BLaER1 treated with 17β-estradiol and CSF1 and Interleukin-3, amounts not matched to agents 10 nM and 100 nM (cell line): Measurements from ENCODE around the gene CD1B.
"Not testable (repeated sequence)": the region's sequence is repeated elsewhere in the genome, so short reads cannot be mapped to it uniquely, and the experiment has no call there.

Experiments used
- H3K27ac ChIP-seq, 11 experiments: shearing (Covaris generic); formaldehyde crosslinking; 2 replicates each; pipeline ENCODE4 v1.8.1; 2022
- H3K27me3 ChIP-seq, 11 experiments: shearing (Covaris generic); formaldehyde crosslinking; 2 replicates each; pipeline ENCODE4 v1.8.1; 2022
- H3K36me3 ChIP-seq, 11 experiments: shearing (Covaris generic); formaldehyde crosslinking; 2 replicates each; pipeline ENCODE4 v1.8.1; 2022
- H3K4me1 ChIP-seq, 10 experiments: shearing (Covaris generic); formaldehyde crosslinking; 2 replicates each; pipeline ENCODE4 v1.8.1; 2022
- H3K4me2 ChIP-seq, 11 experiments: shearing (Covaris generic); formaldehyde crosslinking; 2 replicates each; pipeline ENCODE4 v1.8.1; 2022
- H3K4me3 ChIP-seq, 10 experiments: shearing (Covaris generic); formaldehyde crosslinking; 2 replicates each; pipeline ENCODE4 v1.8.1; 2022
- H3K9ac ChIP-seq, 11 experiments: shearing (Covaris generic); formaldehyde crosslinking; 2 replicates each; pipeline ENCODE4 v1.8.1; 2022
- H3K9me3 ChIP-seq, 11 experiments: shearing (Covaris generic); formaldehyde crosslinking; replicated peaks in 1 of 11; 2 replicates each; pipeline ENCODE4 v1.8.1; 2022
- H4K20me1 ChIP-seq, 11 experiments: shearing (Covaris generic); formaldehyde crosslinking; 2 replicates each; pipeline ENCODE4 v1.8.1; 2022
- Cebpa-rat ChIP-seq, 11 experiments: shearing (Covaris generic); IDR thresholded peaks; 2 replicates each; pipeline ENCODE4 v1.8.1; 2022

The CD1B gene

DNA sequence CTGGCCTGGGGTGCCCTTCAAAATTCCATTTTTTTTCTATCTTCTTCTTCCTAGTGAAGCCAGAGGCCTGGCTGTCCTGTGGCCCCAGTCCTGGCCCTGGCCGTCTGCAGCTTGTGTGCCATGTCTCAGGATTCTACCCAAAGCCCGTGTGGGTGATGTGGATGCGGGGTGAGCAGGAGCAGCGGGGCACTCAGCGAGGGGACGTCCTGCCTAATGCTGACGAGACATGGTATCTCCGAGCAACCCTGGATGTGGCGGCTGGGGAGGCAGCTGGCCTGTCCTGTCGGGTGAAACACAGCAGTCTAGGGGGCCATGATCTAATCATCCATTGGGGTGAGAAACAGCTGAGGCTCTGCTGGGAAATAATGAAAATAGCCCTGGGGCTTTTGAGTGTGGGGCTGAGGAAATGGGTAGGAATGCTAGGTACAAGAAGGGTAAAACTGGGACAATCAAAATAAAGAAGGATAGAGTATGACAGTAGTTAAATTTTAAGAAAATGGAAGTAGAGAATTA lies 24.5 kb upstream of the CD1B start:
- Histone ChIP-seq H3K27ac (no peak overlapping the region), H4K20me1 (no peaks in the 10 kb centered on the region), H3K9me3 (no peaks in the 10 kb centered on the region), H3K9ac (no peak overlapping the region), H3K4me2 (no peak overlapping the region), H3K27me3 (no peaks in the 10 kb centered on the region), H3K4me1 (peaks cover 15 to 21% (median 19%) of the 10 kb centered on the region in 10 experiments), H3K36me3 (no peaks in the 10 kb centered on the region), H3K4me3 (no peak overlapping the region)
- no peak for TF ChIP-seq Cebpa-rat (IDR thresholded peaks at IDR 0.05)

DNA sequence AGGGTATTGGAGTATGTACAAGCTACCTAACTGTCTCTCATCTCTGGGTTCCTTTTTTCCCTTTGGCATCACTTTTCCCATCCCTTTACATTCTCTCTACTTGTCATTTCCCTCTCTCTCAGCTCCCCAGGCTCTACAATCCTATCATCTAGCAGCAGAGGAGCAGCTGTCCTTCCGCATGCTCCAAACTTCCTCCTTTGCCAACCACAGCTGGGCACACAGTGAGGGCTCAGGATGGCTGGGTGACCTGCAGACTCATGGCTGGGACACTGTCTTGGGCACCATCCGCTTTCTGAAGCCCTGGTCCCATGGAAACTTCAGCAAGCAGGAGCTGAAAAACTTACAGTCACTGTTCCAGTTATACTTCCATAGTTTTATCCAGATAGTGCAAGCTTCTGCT lies 22.9 kb upstream of the CD1B start:
- no peak overlapping the region; a peak in 1 of 22 replicates for H3K9ac ChIP-seq
- H3K4me3 ChIP-seq = no peak overlapping the region
- no peak for TF ChIP-seq Cebpa-rat (IDR thresholded peaks at IDR 0.05)
- no peaks in the 10 kb centered on the region for H3K36me3 ChIP-seq
- H3K9me3 ChIP-seq = peaks cover 0 to 2% (median 0%) of the 10 kb centered on the region in 11 experiments; a peak in 4 of 22 replicates
- H3K4me2 ChIP-seq = peak overlapping the region; percentile 60 to 83 (median 73)
- H3K27me3 ChIP-seq = no peaks in the 10 kb centered on the region
- no peaks in the 10 kb centered on the region for H4K20me1 ChIP-seq
- H3K4me1 ChIP-seq = peaks cover 16 to 27% (median 20%) of the 10 kb centered on the region in 10 experiments
- peak overlapping the region in 1 of 11 experiments; percentile 11; a peak in 1 of 22 replicates for H3K27ac ChIP-seq

GRCh38 chr1:158353303-158354075 lies 22.2 kb upstream of the CD1B start, which contains the start of gene CD1E:
Gene CD1E (plus strand): TSS chr1:158353894. CDS start chr1:158353989, 95 bp downstream.
- Histone ChIP-seq H4K20me1 (no peaks in the 10 kb centered on the region), H3K4me2 (peak within 1 kb of the TSS; percentile 60 to 83 (median 73)), H3K4me3 (no peak within 1 kb of the TSS), H3K36me3 (no peaks in the 10 kb centered on the region), H3K9me3 (peaks cover 0 to 9% (median 7%) of the 10 kb centered on the region in 11 experiments; a peak in 6 of 22 replicates), H3K4me1 (peaks cover 16 to 27% (median 20%) of the 10 kb centered on the region in 10 experiments), H3K27me3 (no peaks in the 10 kb centered on the region), H3K27ac (peak within 1 kb of the TSS in 1 of 11 experiments; percentile 11; a peak in 1 of 22 replicates), H3K9ac (peak within 1 kb of the TSS in 2 of 11 experiments; percentile 2 to 29; a peak in 2 of 22 replicates)
- no peak for TF ChIP-seq Cebpa-rat (IDR thresholded peaks at IDR 0.05)

- H3K4me1 ChIP-seq = peaks cover 10 to 18% (median 14%) of the 10 kb centered on the region in 10 experiments
- H3K27ac ChIP-seq, H3K36me3 ChIP-seq: not testable (repeated sequence)
Measured at GRCh38 chr1:158348946-158349345, 17.6 kb upstream of the CD1B start.

DNA sequence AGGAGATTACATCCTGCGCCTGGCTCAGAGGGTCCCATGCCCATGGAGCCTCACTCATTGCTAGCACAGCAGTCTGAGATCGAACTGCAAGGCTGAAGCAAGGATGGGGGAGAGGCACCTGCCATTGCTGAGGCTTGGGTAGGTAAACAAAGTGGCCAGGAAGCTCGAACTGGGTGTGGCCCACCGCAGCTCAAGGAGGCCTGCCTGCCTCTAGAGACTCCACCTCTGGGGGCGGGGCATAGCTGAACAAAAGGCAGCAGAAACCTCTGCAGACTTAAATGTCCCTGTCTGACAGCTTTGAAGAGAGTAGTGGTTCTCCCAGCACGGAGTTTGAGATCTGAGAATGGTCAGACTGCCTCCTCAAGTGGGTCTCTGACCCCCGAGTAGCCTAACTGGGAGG lies 5.1 kb upstream of the CD1B start:
- peaks cover 15 to 43% (median 36%) of the 10 kb centered on the region in 10 experiments for H3K4me1 ChIP-seq

More at GRCh38 chr1:158348946-158349345, 17.6 kb upstream of the CD1B start:
- H4K20me1 ChIP-seq, H3K4me3 ChIP-seq, H3K9ac ChIP-seq, H3K4me2 ChIP-seq, H3K27me3 ChIP-seq: not testable (repeated sequence)
- H3K9me3 ChIP-seq = peaks cover 9 to 45% (median 26%) of the 10 kb centered on the region in 11 experiments; a peak in 21 of 22 replicates

DNA sequence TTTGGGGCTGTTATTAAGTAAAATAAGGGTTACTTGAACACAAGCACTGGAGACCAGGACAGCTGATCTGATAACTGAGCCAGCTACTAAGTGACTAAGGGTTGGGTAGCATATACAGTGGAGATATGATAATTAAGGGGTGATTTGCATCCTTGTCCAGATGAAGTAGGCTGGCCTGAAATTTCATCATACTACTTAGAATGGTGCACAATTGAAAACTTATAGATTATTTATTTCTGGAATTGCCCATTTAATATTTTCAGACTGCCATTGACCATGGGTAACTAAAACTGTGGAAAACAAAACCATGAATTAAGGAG lies 3.8 kb upstream of the CD1B start:
- no peak overlapping the region for H3K9ac ChIP-seq
- H3K36me3 ChIP-seq = no peaks in the 10 kb centered on the region
- peaks cover 22 to 48% (median 42%) of the 10 kb centered on the region in 10 experiments for H3K4me1 ChIP-seq
- H4K20me1 ChIP-seq = no peaks in the 10 kb centered on the region
- peak overlapping the region in 2 of 11 experiments; percentile 2 to 37; a peak in 2 of 22 replicates for H3K27ac ChIP-seq
- no peak overlapping the region for H3K4me3 ChIP-seq
- no peaks in the 10 kb centered on the region for H3K27me3 ChIP-seq
- H3K4me2 ChIP-seq = peak overlapping the region in 9 of 11 experiments; percentile 44 to 74 (median 65); a peak in 16 of 22 replicates
- no peak for TF ChIP-seq Cebpa-rat (IDR thresholded peaks at IDR 0.05)
- H3K9me3 ChIP-seq = peaks cover 0 to 20% (median 6%) of the 10 kb centered on the region in 11 experiments; a peak in 5 of 22 replicates

More for the DNA sequence above, 5.1 kb upstream of the CD1B start:
- H3K36me3 ChIP-seq, H3K27me3 ChIP-seq, H3K4me3 ChIP-seq, H3K9ac ChIP-seq, H4K20me1 ChIP-seq, H3K27ac ChIP-seq: not testable (repeated sequence)
- Histone ChIP-seq H3K9me3 (peaks cover 5 to 25% (median 10%) of the 10 kb centered on the region in 11 experiments; a peak in 12 of 22 replicates), H3K4me2 (peak overlapping the region in 9 of 11 experiments; percentile 5 to 51 (median 33); a peak in 13 of 22 replicates)

DNA sequence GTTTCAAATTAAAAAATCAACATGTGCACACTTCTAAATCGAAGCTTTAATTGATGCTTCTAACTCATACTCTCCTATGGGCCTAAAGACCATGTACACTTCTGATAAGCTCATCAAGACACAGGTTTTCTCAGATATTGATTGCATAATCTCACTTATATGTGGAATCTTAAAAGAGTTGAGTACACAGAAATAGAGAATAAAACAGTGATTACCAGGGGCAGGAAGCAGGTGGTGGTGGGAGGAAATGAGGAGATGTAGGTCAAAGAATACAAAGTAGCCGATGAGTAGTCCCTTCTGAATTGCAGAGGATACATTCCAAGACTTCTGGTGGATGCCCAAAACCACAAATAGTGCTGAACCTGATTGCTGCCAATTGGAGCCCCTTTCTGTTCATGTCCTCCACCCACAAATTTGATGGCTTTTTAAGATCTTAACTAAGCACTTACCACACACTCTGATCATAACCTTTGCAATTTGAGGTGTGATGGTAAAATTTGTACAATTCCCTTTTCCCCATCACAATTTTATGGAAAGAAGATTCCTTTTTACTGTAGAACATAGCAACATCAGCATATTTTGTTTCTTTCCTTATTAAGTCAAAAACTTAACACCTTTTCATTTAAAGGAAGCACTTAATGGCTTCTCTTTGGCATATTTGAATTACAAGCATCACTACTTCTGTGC lies 3.3 kb upstream of the CD1B start:
- no peak overlapping the region for H3K4me3 ChIP-seq
- peaks cover 22 to 50% (median 44%) of the 10 kb centered on the region in 10 experiments for H3K4me1 ChIP-seq
- TF ChIP-seq Cebpa-rat (IDR thresholded peaks at IDR 0.05) = peak in 1 of 11 experiments; percentile 44; a peak in 1 of 22 replicates
- H3K27ac ChIP-seq = peak overlapping the region in 3 of 11 experiments; percentile 44 to 54 (median 51); a peak in 6 of 22 replicates
- H4K20me1 ChIP-seq = no peaks in the 10 kb centered on the region
- H3K36me3 ChIP-seq = no peaks in the 10 kb centered on the region
- no peaks in the 10 kb centered on the region for H3K27me3 ChIP-seq
- no peak overlapping the region for H3K9ac ChIP-seq
- peaks cover 0 to 20% (median 5%) of the 10 kb centered on the region in 11 experiments; a peak in 5 of 22 replicates for H3K9me3 ChIP-seq
- H3K4me2 ChIP-seq = peak overlapping the region; percentile 18 to 74 (median 63); a peak in 20 of 22 replicates

GRCh38 chr1:158333405-158334155 lies 2.2 kb upstream of the CD1B start:
- Histone ChIP-seq H3K9me3 (peaks cover 0 to 12% (median 3%) of the 10 kb centered on the region in 11 experiments; a peak in 5 of 22 replicates), H3K27me3 (no peaks in the 10 kb centered on the region), H3K4me3 (no peak overlapping the region), H3K4me1 (peaks cover 33 to 61% (median 53%) of the 10 kb centered on the region in 10 experiments), H3K36me3 (no peaks in the 10 kb centered on the region), H4K20me1 (no peaks in the 10 kb centered on the region), H3K9ac (no peak overlapping the region), H3K27ac (peak overlapping the region in 8 of 11 experiments; percentile 27 to 54 (median 43); a peak in 11 of 22 replicates), H3K4me2 (peak overlapping the region; percentile 46 to 74 (median 63))
- no peak for TF ChIP-seq Cebpa-rat (IDR thresholded peaks at IDR 0.05)
